GM19372 (cell line): ENCODE results near the gene USB1.

ENCODE experiments used
- ATAC-seq: cut with Tn5 transposase; IDR thresholded peaks from one replicate; pipeline ENCODE4 v1.9.1; 2021; ENCODE audit warnings: mild to moderate bottlenecking, low read depth, moderate library complexity; ENCODE audit not compliant: unreplicated experiment

USB1 gene

DNA sequence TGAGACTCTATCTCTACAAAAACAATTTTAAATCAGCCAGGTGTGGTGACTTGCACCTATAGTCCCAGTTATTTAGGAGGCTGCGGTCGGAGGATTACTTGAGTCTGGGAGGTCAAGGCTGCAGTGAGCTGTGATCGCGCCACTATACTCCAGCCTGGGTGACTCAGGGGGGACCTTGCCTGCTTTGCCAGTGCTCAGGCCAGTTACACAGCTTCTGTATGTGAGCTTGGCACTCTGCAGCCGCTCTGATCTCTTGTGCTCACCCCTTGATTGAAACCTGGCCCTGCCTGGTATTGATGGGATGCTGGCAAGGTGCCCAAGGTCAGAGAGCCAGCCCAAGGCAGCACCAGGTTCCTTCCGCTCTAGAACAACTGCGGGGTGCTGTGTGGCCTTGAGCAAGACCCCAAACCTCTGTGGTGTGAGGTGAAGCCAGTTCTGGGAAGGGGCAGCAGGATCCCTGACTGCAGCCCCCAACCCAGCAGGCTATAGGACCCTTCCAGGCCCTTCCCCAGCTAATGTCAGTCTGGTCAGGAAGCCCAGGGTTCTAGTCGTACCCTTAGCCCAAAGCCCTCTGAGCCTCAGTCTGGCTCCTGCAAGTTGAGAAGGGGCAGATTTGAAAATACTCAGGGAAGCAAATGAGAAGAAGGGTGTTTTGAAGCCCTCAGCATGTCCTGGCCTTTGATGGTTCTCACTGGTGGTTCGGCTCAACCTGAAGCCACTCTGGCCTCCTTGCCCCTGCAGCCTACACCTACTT, 43.2 kb downstream of the USB1 start:
- no peak for ATAC-seq

GRCh38 chr16:58045096-58045495, 43.9 kb downstream of the USB1 start:
- no peak for ATAC-seq

- no peak for ATAC-seq
Measured at GRCh38 chr16:58046054-58046881, 45.1 kb downstream of the USB1 start.

DNA sequence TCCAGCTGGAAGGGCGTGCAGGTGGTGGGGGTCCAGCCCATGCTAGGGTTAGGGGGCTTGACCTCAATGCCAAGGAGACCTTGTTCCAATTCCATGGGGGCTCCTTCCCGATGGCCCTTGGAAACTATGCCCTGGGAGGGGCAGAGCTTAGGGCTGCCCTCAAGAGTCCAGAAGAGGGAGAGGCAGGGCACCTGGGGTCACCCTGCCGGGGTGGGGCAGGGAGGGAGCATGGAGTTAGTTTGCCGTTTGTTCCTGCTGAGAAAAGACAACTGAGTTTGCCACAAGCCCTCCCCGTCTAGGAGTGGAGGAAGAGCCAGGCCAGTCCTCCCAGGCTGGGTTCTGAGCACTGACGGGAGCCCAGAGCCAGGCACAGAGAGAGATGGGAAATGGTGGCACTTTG, 45.7 kb downstream of the USB1 start:
- ATAC-seq: no peak

DNA sequence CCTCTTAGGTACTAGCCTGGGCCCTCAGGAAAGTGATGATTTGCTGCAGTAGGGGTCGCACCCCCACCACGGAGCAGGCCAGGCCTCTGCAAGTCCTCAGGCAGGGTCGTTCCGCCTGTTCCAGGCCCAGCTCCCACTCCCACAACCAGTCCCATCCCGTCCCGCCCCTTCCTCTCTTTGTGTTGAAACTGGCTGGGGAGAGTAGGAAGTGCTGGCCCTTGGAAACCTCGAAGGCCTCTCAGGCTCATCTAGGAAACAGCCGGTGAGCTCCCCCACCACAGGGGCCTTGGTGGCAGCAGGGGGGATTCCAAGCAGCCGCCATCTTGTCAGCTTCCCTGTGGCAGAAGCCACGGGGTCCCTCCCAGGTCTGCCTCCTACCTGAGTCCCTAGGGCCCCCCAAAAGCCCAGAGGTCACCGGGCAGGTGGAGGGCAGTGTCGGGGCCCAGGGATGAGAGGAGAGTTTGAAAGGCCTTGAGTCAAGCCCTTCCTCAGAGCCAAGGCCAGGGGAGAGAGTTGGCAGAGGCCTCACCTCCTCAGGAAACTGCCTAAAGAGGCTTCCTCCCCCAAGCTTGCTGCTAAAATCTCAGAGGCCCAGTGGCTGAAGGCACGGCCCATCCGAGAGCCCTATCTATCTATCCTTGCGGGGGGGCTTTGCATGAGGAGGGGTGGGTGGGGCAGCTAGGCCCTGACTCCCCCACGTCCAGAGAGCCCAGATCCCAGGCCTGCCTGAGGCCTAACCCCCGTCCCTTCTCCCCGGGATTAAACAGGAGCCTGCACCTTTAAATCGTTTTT, 46.5 kb downstream of the USB1 start:
- ATAC-seq: no peak

- no peak for ATAC-seq
Measured at GRCh38 chr16:58048494-58049231, 47.5 kb downstream of the USB1 start.

DNA sequence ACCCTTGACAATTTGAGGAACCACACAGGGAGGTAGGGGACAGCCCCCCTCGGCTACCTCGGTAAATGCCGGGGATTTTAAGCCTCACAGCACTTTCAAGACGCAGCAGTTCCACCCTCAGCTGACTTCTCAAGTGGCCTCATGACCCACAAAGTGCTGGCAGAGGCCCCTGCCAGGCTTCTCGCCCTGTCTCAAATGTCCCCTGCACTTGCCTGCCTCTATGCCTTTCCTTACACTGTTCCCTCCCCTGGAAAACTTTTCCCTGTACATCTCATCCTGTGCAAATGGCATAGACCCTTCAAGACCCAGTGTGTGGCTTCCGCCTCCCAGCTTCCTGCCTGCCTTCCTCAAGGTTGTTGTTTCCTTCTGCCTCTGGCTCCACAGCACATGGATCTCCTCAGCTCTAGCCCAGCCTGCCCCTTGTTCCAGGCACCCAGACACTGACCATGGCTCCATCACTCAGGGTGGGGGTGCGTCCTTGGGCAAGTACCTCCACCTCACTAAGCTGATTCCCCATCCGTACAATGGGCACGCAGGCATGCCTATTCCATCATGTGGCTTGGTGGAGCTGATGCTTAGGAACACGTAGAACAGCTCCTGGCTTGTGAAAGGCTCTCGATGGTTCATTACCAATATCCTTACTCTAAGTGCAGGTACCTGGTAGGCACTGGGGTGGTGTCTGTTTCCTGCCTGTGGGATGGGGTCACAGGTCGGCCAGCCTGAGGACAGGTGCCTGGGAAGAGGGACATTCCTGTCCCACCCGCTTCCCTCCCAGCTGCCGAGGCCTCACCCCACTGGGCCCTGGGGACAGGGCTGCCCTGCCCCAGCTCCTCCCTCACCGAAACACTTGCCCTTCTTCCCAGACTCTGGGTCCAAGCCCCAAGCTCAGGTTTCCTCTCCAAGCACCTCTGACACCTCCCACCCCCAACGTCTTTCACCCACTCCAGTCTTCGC, 48.3 kb downstream of the USB1 start:
- ATAC-seq: no peak

GRCh38 chr16:58051296-58051695, 50.1 kb downstream of the USB1 start:
- ATAC-seq: no peak

DNA sequence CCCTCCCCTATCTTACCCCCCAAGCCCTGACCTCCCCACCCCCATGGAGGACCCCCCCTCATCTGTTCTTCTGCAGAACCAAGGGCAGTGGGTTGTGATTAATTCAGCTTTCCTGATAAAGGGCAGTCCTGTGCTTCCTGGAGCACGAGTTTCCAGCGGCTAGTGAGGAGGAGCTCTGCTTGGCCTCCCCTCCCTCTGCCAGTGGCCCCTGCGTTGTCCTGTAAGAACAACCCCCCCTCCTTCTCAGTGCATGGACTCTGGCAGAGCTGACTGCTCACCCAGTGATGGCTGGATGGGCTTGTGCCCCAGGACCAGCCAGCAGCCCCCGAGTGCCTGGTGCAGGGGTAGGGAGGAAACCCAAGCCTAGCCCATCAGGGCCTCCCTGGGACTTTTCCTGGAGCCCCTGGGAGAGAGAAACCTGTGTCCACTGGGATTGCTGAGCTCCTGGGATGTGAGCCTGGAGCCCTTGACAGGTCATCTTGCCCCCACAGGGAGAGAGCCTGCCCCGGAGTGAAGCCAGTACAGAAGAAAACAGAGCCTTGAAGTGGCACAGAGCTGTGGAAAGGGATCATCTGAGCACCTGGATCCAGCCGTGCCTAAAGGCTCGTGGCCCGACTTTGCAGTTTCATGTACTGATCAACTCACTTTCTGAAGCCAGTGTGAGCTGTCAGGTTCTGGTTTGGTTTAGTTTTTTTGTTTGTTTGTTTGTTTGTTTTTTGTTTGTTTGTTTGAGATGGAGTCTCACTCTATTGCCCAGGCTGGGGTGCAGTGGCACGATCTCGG, 50.8 kb downstream of the USB1 start:
- no peak for ATAC-seq

DNA sequence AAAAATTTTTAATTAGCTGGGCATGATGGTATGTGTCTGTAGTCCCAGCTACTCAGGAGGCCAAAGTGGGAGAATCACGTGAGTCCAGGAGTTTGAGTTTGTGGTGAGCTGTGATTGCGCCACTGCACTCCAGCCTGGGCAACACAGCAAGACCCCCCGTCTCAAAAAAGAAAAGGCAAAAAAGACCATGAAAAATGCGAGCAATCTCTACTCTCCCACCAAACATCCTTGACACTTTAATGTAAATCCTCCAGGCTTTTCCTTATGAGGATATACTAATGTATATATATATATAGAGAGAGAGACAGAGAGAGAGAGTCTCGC, 52.4 kb downstream of the USB1 start:
- ATAC-seq: no peak

- no peak for ATAC-seq
Measured at GRCh38 chr16:58054289-58054688, 53.1 kb downstream of the USB1 start.

GRCh38 chr16:58056580-58056979, 55.4 kb downstream of the USB1 start:
- no peak for ATAC-seq

- ATAC-seq: no peak
Measured at GRCh38 chr16:58057121-58057520, 55.9 kb downstream of the USB1 start.

DNA sequence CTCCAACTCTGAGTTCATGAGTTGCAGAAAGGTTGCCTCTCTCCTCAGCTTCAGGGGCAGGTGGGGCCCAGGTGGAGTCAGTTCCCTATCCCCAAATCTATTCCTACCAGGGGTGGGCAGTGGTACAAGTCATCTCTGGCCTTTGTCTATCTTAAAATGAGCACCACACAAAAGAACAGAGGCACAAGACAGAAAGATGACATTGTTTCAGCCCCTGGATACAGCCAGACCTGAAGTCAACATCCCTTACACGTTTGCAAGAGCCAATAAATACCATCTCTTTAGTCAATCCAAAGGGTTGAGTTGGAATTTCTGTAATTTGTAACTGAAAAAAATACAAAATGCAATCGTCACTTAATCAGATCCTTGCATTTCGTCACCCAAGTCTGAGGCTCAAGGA, 56.6 kb downstream of the USB1 start:
- no peak for ATAC-seq

- ATAC-seq: no peak
Measured at GRCh38 chr16:58062821-58063220, 61.6 kb downstream of the USB1 start.

GRCh38 chr16:58063377-58064076, 62.3 kb downstream of the USB1 start:
- no peak for ATAC-seq

GRCh38 chr16:58070585-58070984, 69.4 kb downstream of the USB1 start:
- no peak for ATAC-seq
